ENCODE results near the gene DDX1. TPM values are rescaled to one million over a fixed set of nuclear protein-coding genes. Genes with fewer than 3 reads are reported as not detected.
A peak's percentile ranks its signal among the peaks of the same experiment; 100 is the strongest.
"Not testable (repeated sequence)": the region's sequence is repeated elsewhere in the genome, so short reads cannot be mapped to it uniquely, and the experiment has no call there.

The DDX1 gene
- total RNA-seq = 10 to 100 TPM; 41.6 to 78.6 (median 66.5) TPM

GRCh38 chr2:15591692-15592463, at the start of gene DDX1:
DDX1 (plus strand) TSS chr2:15591868; CDS start chr2:15591934, 66 bp downstream.
- 0 to 1% methylated on average over 10 to 18 of the region's 68 CpGs for WGBS, 2 donors
- DNase-seq = peak; percentile 37

GRCh38 chr2:15542269-15542668, 49.4 kb upstream of the DDX1 start:
- H3K27ac ChIP-seq; intact Hi-C loops (cut with DNase I); DNase-seq; H3K4me1 ChIP-seq; H3K9me3 ChIP-seq; H3K4me3 ChIP-seq; H3K27me3 ChIP-seq: not testable (repeated sequence)
- WGBS, 2 donors = 50% methylated on average over 1 of the region's 6 CpGs; no CpG with 5 or more reads in 1 of the 2 donors
- peaks cover 0 to 18% (median 0%) of the 10 kb centered on the region in 3 donors for H3K36me3 ChIP-seq

More at GRCh38 chr2:15591692-15592463, at the start of gene DDX1:
- peak within 1 kb of the TSS; percentile 76 to 100 (median 86) for H3K4me3 ChIP-seq
- no peaks in the 10 kb centered on the region for H3K9me3 ChIP-seq
- peaks cover 7 to 33% (median 14%) of the 10 kb centered on the region in 3 donors for H3K4me1 ChIP-seq
- intact Hi-C loops (cut with DNase I) = no loop called here
- H3K27ac ChIP-seq = peak within 1 kb of the TSS; percentile 88 to 96 (median 94)
- TF ChIP-seq POLR2A (IDR thresholded peaks at IDR 0.05) (peak in 2 of 4 donors; percentile 73 to 76), CTCF (IDR thresholded peaks at IDR 0.05) (peak in 1 of 6 experiments; percentile 20)
- no peaks in the 10 kb centered on the region for H3K27me3 ChIP-seq
- peaks cover 11 to 22% (median 14%) of the 10 kb centered on the region in 3 donors for H3K36me3 ChIP-seq

GRCh38 chr2:15543053-15543452, 48.6 kb upstream of the DDX1 start:
- DNase-seq = no peak
- WGBS, 2 donors = 87 to 88% methylated on average over 3 of the region's 3 CpGs
- Histone ChIP-seq H3K36me3 (peaks cover 0 to 21% (median 0%) of the 10 kb centered on the region in 3 donors), H3K4me3 (no peak overlapping the region), H3K27me3 (no peaks in the 10 kb centered on the region), H3K4me1 (no peaks in the 10 kb centered on the region), H3K9me3 (no peaks in the 10 kb centered on the region), H3K27ac (no peak overlapping the region)
- TF ChIP-seq CTCF (IDR thresholded peaks at IDR 0.05) (no peak), POLR2A (IDR thresholded peaks at IDR 0.05) (no peak)
- intact Hi-C loops (cut with DNase I) = no loop called here

- WGBS, 2 donors = 88 to 93% methylated on average over 6 of the region's 6 CpGs
- H3K9me3 ChIP-seq = no peaks in the 10 kb centered on the region
- no peaks in the 10 kb centered on the region for H3K4me1 ChIP-seq
Measured at GRCh38 chr2:15543541-15543940, 48.1 kb upstream of the DDX1 start.

GRCh38 chr2:15544227-15544626, 47.4 kb upstream of the DDX1 start:
- 92 to 96% methylated on average over 2 of the region's 2 CpGs for WGBS, 2 donors
- Histone ChIP-seq H3K27ac (no peak overlapping the region), H3K9me3 (no peaks in the 10 kb centered on the region), H3K4me3 (no peak overlapping the region), H3K36me3 (peaks cover 0 to 23% (median 0%) of the 10 kb centered on the region in 3 donors), H3K27me3 (no peaks in the 10 kb centered on the region), H3K4me1 (no peaks in the 10 kb centered on the region)
- intact Hi-C loops (cut with DNase I) = no loop called here
- TF ChIP-seq CTCF (IDR thresholded peaks at IDR 0.05) (no peak), POLR2A (IDR thresholded peaks at IDR 0.05) (no peak)
- DNase-seq = no peak

More at GRCh38 chr2:15543541-15543940, 48.1 kb upstream of the DDX1 start:
- DNase-seq = no peak
- Histone ChIP-seq H3K36me3 (peaks cover 0 to 23% (median 0%) of the 10 kb centered on the region in 3 donors), H3K4me3 (no peak overlapping the region), H3K27me3 (no peaks in the 10 kb centered on the region), H3K27ac (no peak overlapping the region)
- intact Hi-C loops (cut with DNase I) = no loop called here
- TF ChIP-seq POLR2A (IDR thresholded peaks at IDR 0.05) (no peak), CTCF (IDR thresholded peaks at IDR 0.05) (no peak)
